GM18499 (cell line): Measurements from ENCODE around the gene YAF2.

Experiments
- ATAC-seq: cut with Tn5 transposase; IDR thresholded peaks from one replicate; pipeline ENCODE4 v1.9.1; 2021; ENCODE audit warnings: moderate number of reproducible peaks; ENCODE audit not compliant: insufficient read depth, unreplicated experiment

The YAF2 gene

GRCh38 chr12:42118136-42118879, 119.7 kb downstream of the YAF2 start:
- no peak for ATAC-seq

- no peak for ATAC-seq
These were observed 129.0 kb downstream of the YAF2 start for GRCh38 chr12:42109031-42109430.
